Sigmoid colon (tissue), 7 donors: ENCODE results near the gene GDF2. TPM values are rescaled to one million over a fixed set of nuclear protein-coding genes. Genes with fewer than 3 reads are reported as not detected.
A peak's percentile ranks its signal among the peaks of the same experiment; 100 is the strongest.

ENCODE experiments used
- DNase-seq: peaks from one replicate; pipeline ENCODE4 v3.0.0-alpha.2; 2019
- H3K27ac ChIP-seq, 4 donors: fragments of 200-600 bp; sonication (generic); one replicate each; pipeline ENCODE4 v1.5.1; 2016 to 2019; ENCODE audit warnings: mild to moderate bottlenecking in 1 of 4
- H3K27me3 ChIP-seq, 3 donors: fragments of 200-600 bp; sonication (generic); one replicate each; pipeline ENCODE4 v1.5.1; 2019; ENCODE audit warnings: mild to moderate bottlenecking in 1 of 3
- H3K36me3 ChIP-seq, 4 donors: fragments of 200-600 bp; sonication (generic); one replicate each; pipeline ENCODE4 v1.5.1; 2016 to 2019
- H3K4me1 ChIP-seq, 4 donors: fragments of 200-600 bp; sonication (generic); one replicate each; pipeline ENCODE4 v1.5.1; 2017 to 2019
- H3K4me3 ChIP-seq, 4 donors: fragments of 200-600 bp; sonication (generic); one replicate each; pipeline ENCODE4 v1.5.1; 2017 to 2019; ENCODE audit warnings: mild to moderate bottlenecking in 2 of 4, moderate library complexity in 1 of 4
- H3K9me3 ChIP-seq, 4 donors: fragments of 200-600 bp in 3 of 4; sonication (generic) in 3 of 4; one replicate each; pipeline versions ENCODE4 v1.5.1 to v1.6.1; 2013 to 2019
- EP300 ChIP-seq, 4 donors: sonication (generic); formaldehyde crosslinking; IDR thresholded peaks; one replicate each; pipeline ENCODE4 v1.6.1; 2017; ENCODE audit warnings: antibody characterized with exemption in 4 of 4
- POLR2A ChIP-seq, 2 donors: fragments of 450-650 bp; IDR thresholded peaks; one replicate each; pipeline ENCODE4 v1.6.1; 2016; ENCODE audit warnings: antibody characterized with exemption in 2 of 2, mild to moderate bottlenecking in 2 of 2, moderate library complexity in 2 of 2
- POLR2AphosphoS5 ChIP-seq, 4 donors: sonication (generic); formaldehyde crosslinking; IDR thresholded peaks; one replicate each; pipeline ENCODE4 v1.6.1; 2017; ENCODE audit warnings: antibody characterized with exemption in 4 of 4
- WGBS, 2 donors: extraction: QIAGEN DNeasy Blood & Tissue Kit; methylation state at CpG; one replicate each; pipeline ENCODE4 v1.1.7; 2013; 5-methylcytosine and 5-hydroxymethylcytosine counted together
- intact Hi-C: fragments of 100-400 bp; cut with DNase I; formaldehyde crosslinking; loops from one replicate; pipeline ENCODE4 v1.15.1; 2023
- polyA plus RNA-seq, 3 donors: library from polyadenylated mRNA; stranded (reverse); fragments of 200-250 nt; gene quantifications; one replicate each; pipeline ENCODE4 v1.2.3, GENCODE V29; 2013
- total RNA-seq, 4 donors: library from RNA; depleted of rRNA; stranded (reverse); fragments of >200 nt; gene quantifications; one replicate each; pipeline ENCODE4 v1.1.0, GENCODE V29; 2016
- TF ChIP-seq, protein P1 (sequence below), 4 experiments: fragments of 450-650 bp in 3 of 4; fragments of 200-600 bp in 1 of 4; IDR thresholded peaks; one replicate each; pipeline ENCODE4 v1.5.1; 2016 to 2019; ENCODE audit warnings: antibody characterized with exemption in 4 of 4, mild to moderate bottlenecking in 3 of 4, moderate library complexity in 2 of 4
- donor health status: healthy with polysubstance abuse.
- donor health status: Bipolar disorder and iron deficiency.
- donor health status: healthy.

Gene GDF2
- total and polyA plus RNA-seq, 7 donors = not detected

- 92 to 94% methylated on average over 2 of the region's 2 CpGs for WGBS, 2 donors
- Histone ChIP-seq H3K4me1 (no peaks in the 10 kb centered on the region), H3K27me3 (no peaks in the 10 kb centered on the region), H3K4me3 (no peak overlapping the region), H3K27ac (no peak overlapping the region), H3K36me3 (no peaks in the 10 kb centered on the region), H3K9me3 (no peaks in the 10 kb centered on the region)
- TF ChIP-seq POLR2AphosphoS5 (IDR thresholded peaks at IDR 0.05) (no peak), POLR2A (IDR thresholded peaks at IDR 0.05) (no peak), EP300 (IDR thresholded peaks at IDR 0.05) (no peak)
- TF ChIP-seq, protein P1, sequence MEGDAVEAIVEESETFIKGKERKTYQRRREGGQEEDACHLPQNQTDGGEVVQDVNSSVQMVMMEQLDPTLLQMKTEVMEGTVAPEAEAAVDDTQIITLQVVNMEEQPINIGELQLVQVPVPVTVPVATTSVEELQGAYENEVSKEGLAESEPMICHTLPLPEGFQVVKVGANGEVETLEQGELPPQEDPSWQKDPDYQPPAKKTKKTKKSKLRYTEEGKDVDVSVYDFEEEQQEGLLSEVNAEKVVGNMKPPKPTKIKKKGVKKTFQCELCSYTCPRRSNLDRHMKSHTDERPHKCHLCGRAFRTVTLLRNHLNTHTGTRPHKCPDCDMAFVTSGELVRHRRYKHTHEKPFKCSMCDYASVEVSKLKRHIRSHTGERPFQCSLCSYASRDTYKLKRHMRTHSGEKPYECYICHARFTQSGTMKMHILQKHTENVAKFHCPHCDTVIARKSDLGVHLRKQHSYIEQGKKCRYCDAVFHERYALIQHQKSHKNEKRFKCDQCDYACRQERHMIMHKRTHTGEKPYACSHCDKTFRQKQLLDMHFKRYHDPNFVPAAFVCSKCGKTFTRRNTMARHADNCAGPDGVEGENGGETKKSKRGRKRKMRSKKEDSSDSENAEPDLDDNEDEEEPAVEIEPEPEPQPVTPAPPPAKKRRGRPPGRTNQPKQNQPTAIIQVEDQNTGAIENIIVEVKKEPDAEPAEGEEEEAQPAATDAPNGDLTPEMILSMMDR (IDR thresholded peaks at IDR 0.05) = no peak
- intact Hi-C loops = no loop called here
- DNase-seq = no peak
Measured at GRCh38 chr10:47359101-47359500, 36.8 kb downstream of the GDF2 start.

DNA sequence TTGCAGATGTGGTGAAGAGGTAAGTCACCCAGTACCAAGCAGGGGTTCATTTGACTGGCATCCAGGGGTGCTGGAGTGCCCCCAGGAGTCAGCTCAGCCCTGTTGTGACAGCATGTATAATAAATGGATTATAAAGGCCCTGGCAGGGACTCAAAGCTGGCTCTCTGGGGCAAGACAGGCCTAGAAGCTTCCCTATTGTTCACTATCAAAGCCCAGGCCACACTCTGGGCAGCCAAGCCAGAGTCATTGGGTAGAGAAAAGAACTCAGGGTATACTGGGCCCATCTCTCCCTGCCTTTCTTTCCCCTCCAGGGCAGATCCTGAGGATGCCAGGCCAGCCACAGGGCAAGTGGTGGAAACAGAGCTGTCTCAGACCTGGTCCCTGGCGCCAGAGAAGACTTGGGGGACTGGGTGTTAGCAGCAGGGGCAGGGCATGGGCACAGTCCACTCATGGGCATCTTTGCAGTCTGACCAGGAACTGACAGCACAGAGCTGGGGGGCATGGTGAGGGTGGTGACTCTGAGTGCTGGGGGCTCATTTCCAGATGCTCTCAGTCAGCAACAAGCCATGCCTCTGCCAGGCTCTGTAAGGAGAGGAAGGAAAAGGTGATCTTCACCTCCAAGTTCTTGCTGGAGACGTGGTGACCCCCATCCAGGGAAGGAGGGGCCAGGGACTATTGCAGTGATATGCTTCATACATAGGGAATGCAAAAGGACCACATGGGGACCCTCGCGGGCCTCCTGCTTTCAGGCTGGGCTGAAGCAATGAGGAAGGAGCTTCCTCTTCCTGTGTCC is 37.6 kb downstream of the GDF2 start:
- H3K4me3 ChIP-seq = no peak overlapping the region
- H3K27me3 ChIP-seq = no peaks in the 10 kb centered on the region
- TF ChIP-seq EP300 (IDR thresholded peaks at IDR 0.05) (no peak), POLR2AphosphoS5 (IDR thresholded peaks at IDR 0.05) (no peak), POLR2A (IDR thresholded peaks at IDR 0.05) (no peak)
- TF ChIP-seq, protein P1 (IDR thresholded peaks at IDR 0.05) = no peak
- no peak overlapping the region for H3K27ac ChIP-seq
- no peaks in the 10 kb centered on the region for H3K9me3 ChIP-seq
- DNase-seq = no peak
- intact Hi-C loops = no loop called here
- H3K4me1 ChIP-seq = no peaks in the 10 kb centered on the region
- no peaks in the 10 kb centered on the region for H3K36me3 ChIP-seq
- 81 to 87% methylated on average over 4 of the region's 4 CpGs for WGBS, 2 donors

DNA sequence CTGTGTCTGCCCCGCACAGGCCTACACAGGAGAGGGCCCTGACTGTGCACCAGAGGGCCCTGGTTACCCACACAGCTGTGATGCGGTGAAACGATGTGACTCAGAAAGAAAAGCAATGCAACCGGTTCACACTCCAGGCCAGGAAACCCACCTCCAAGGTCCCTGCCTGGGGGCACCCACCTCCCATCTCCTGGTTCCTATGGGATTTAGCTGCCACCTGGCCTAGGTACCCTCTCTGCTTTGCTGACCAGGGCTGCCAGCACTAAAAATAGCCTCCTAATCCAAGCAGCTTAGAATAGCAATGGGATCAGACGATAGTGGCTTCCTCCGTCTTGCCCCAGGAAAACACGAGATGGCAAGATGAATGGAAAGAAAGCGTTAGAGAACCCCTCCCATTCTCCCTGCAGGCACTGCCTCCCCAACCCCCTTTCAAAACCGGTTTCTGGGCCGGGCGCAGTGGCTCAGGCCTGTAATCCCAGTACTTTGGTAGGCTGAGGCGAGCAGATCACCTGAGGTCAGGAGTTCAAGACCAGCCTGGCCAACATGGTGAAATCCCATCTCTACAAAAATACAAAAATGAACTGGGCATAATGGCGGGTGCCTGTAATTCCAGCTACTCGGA is 38.3 kb downstream of the GDF2 start:
- Histone ChIP-seq H3K27me3 (no peaks in the 10 kb centered on the region), H3K4me1 (no peaks in the 10 kb centered on the region), H3K36me3 (no peaks in the 10 kb centered on the region), H3K4me3 (no peak overlapping the region), H3K27ac (no peak overlapping the region), H3K9me3 (no peaks in the 10 kb centered on the region)
- WGBS, 2 donors = 89 to 92% methylated on average over 14 of the region's 14 CpGs
- no peak for TF ChIP-seq POLR2AphosphoS5 (IDR thresholded peaks at IDR 0.05)
- TF ChIP-seq, protein P1 (IDR thresholded peaks at IDR 0.05) = no peak
- TF ChIP-seq POLR2A (IDR thresholded peaks at IDR 0.05) = no peak
- TF ChIP-seq EP300 (IDR thresholded peaks at IDR 0.05) = no peak
- intact Hi-C loops = no loop called here
- DNase-seq = no peak

DNA sequence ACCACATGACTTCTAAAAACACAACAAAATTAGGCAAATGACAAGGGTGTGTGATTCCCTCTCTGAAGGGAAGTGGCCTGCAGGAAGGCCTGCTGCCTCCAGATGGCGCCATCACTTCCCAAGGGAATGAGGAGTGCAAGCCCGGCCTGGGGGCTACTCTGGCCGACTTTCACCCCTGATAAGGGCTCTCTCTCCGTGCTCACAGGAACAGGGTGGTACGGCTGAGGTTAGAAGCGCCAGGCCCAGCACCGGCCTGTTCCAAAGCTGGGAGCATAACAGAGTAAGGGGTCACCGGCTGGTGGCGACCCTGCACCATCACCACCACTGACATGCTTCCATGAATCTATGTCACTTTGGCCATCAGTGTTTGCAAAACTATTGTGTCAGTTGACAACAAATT is 39.0 kb downstream of the GDF2 start:
- Histone ChIP-seq H3K36me3 (no peaks in the 10 kb centered on the region), H3K4me1 (no peaks in the 10 kb centered on the region), H3K27ac (no peak overlapping the region), H3K4me3 (no peak overlapping the region), H3K27me3 (no peaks in the 10 kb centered on the region), H3K9me3 (no peaks in the 10 kb centered on the region)
- DNase-seq = no peak
- intact Hi-C loops = no loop called here
- TF ChIP-seq, protein P1 (IDR thresholded peaks at IDR 0.05) = peak in 3 of 4 experiments; percentile 43 to 60 (median 48)
- no peak for TF ChIP-seq POLR2AphosphoS5 (IDR thresholded peaks at IDR 0.05)
- 58 to 60% methylated on average over 9 of the region's 9 CpGs for WGBS, 2 donors
